Fibroblast of upper back skin (primary cell): Measurements from ENCODE around the gene RPP30.
A peak's percentile ranks its signal among the peaks of the same experiment; 100 is the strongest.
"Not testable (repeated sequence)": the region's sequence is repeated elsewhere in the genome, so short reads cannot be mapped to it uniquely, and the experiment has no call there.

Experiments
- DNase-seq: peaks from one replicate; pipeline ENCODE4 v3.0.0-alpha.2; 2013

RPP30 gene

DNA sequence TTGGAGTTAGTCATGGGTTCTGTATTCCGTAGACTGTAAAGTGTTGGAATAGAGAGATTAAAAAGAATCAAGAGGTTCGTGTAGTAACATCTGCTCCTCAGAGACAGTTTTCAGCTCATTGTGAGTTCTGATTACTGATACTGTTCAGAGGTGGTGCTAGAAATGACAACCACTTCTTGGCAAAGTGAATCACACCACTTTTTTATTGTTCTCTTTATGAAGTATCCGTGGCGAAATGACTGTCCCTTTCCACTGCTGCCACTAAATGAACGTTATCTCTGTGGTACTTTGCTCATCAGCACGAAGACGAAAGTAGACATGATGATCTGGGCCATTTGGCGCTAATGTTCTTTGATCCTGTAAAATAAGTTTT lies 860 bp downstream of the RPP30 start:
- DNase-seq, result no peak

DNA sequence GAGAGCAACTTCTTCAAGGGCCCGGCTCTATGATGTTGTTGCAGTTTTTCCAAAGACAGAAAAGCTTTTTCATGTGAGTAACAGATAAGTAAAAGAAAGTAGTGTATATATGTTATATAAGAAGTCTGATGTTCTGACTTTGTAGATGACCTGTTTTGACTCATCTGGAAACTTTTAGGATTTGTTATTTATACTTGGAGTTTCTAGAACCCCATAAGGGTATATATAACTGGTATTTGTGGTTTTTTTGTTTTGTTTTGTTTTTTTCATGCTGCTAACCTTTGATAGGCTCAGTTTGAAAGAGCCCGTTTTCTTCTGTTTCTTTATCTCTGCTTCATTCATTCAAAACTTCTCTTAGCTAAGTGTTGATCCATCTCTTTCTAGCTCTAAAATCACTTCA lies 7.3 kb downstream of the RPP30 start:
- no peak for DNase-seq

DNA sequence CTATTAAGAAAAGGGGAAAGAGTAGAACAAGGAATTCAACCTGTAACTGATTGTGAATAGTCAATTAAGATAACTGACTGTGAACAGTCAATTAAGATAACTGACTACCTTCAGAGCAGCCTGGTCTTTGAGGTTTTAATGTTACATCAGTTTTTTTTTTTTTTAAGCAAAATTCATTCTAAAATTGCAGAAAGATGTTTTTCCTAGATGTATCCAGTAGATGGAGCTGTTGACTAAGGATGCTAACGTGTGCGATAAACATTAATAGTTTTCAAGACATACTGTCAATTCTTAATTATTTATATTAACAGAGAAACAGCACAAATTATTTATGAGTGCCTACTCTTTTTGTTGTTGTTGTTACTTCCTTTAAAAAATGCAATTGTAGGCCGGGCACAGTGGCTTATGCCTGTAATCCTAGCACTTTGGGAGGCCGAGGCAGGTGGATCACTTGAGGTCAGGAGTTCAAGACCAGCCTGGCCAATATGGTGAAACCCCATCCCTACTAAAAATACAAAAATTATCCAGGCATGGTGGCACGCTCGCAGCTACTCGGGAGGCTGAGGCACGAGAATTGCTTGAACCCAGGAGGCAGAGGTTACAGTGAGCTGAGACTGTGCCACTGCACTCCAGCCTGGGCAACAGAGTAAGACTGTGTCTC lies 8.4 kb downstream of the RPP30 start:
- DNase-seq, result peak; percentile 47

DNA sequence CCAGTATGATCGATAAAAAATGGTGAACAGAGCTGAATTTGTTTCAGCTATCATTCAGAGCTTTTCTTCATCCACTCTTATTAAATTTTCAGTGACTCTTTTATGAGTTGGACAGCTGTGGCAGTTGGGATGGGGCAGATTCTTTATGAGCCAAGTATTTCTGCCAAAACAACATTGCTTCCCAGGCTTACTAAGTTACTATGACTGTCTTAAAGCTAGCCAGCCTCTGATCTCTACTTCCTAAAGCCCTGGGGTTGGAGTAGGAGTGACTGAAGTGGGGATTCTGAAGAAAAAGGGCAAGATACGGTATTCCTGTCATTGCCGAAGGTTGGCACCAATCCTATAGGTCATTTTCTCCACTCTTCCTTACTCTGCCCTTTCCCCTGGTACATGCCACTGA lies 12.7 kb downstream of the RPP30 start:
- DNase-seq, result peak; percentile 9

DNA sequence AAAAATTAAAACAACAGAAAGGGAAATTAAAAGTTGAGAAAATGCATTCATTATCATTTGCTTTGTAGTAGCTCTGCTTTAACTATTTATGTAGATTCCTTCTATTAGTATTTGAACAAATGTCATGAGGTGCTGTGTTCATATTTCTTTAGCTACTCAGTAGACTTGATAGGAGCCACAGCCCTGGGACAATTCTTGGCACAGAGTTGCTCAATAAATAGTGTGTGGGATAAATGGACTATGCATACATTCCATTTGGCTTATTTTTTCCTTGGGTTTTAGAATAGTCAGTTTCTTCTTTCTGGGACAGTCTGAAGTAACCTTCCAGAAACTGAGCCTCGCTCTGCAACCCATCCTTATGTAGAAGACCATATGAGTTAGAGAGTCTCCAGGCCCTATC lies 13.4 kb downstream of the RPP30 start:
- DNase-seq, result peak; percentile 66

DNA sequence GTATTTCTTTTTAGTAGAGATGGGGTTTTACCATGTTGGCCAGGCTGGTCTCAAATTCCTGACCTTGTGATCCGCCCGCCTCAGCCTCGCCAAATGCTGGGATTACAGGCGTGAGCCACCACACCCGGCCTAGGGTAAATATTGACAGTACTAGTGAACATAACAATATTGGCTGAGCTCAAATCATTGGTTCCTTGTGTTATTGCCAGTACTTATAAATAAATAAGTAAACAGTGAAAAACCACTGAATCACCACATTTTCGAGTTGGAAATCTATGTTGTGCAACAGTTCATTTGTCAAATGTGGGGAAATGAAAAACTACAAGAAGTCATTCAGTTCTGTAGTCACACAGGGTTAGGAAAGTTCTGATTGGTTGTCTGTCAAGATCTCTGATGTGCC lies 15.8 kb downstream of the RPP30 start:
- no peak for DNase-seq

DNA sequence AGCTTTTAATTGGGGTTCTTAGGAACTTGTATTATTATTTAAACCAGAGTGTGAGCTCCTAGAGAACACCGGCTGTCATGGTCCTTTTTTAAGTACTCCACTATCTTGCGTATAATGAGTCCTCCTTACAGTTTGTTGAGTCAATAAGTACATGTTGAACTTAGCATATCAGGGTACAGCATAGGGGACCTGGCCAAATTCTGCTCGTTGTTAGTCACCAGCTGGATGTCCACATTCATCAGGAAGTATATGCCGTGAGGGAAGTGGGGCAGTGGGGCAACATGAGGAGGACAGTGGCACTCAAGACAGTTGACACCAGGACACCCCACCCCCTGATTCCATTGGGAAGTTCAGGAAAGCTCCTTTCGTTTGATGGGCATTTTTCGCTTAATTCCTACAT lies 16.6 kb downstream of the RPP30 start:
- DNase-seq, result no peak

DNA sequence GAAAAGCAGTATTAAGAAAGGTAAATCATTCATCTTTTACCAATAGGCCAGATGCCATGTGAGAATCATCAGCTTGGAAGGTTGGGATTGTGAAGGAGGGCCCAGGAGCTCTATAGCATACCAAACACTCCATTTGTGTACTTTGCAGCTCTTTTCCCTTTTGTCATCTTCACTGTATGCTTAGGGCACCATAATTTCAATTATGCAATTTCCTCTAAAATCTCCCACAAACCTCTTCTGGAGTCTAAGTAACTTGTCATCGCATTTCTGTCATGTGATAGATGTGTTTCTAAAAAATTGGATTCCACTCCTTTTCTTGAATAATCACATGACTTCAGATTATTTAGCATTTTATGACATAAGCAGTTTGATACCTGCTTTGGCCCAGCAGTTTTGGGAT lies 17.9 kb downstream of the RPP30 start:
- peak; percentile 43 for DNase-seq

DNA sequence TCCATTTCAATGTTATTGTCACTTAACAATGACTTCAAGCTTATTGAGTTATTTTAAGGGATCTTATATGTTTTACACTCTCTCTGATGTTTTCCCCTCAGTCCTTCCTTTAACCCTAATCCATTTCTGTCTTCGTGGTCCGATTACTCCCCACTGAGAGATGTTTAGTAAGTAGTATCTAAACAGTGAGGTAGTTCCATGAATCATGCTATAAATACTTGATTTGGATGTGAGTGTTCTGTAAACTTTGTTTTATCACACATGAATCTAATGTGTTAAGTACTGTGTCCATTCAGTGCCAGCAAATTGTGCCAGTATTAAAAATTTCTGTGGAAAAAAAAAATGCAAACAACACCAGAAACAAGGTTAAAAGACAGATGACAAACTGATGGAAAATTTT lies 18.6 kb downstream of the RPP30 start:
- DNase-seq, result peak; percentile 14

DNA sequence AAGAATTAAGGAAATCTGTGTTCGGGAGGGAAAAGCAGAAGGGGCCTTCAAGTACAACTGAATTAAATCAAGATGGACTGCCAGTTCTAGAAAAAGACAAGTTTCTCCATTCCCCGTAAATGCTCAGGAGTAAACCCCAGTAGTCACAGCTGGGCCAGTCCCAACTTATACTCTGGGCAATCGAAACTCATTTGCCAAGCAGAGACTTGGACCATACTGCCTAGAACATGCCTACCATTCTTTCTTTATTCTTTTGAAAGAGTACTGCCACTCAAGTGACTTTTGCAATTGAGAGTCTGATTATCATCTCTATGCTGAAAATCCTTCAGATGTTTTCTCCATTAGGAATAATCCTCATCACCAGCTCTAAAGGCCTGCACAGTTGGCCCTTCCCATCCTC lies 21.4 kb downstream of the RPP30 start:
- no peak for DNase-seq

DNA sequence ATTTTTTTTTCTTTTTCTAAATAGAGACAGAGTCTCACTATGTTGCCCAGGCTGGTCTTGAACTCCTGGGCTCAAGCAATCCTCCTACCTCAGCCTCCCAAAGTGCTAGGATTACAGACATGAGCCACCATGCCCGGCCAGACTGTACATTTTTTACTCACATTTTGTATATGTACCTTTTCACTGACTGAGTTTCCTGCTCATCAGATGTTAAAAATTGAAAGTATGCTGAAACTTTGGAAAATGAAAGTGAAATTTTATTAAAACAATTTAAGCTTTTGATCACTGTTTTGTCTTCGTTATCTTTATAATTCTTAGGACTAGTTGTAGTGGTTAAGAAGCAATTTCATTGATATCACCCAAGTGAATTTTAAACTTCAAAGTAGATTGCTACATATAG lies 25.1 kb downstream of the RPP30 start:
- DNase-seq, result not testable (repeated sequence)

DNA sequence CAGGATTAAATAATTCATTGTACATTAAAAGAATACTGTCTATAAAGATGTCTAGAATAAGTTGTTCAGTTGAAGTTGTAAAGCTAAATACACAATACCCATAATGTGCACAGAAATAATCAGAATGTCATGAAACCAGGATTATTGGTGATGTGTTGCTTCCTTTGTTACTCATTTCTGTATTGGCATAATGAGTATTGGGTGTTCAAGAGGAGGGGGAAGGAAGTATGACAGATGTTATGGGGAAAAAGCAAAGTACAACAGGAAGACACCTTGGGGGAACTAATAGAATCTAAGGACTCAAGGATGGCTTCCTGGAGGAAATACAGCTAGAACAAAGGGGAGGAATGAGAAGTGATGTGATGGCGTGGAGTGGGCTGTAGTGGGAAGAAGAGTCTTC lies 34.2 kb downstream of the RPP30 start:
- DNase-seq, result no peak

DNA sequence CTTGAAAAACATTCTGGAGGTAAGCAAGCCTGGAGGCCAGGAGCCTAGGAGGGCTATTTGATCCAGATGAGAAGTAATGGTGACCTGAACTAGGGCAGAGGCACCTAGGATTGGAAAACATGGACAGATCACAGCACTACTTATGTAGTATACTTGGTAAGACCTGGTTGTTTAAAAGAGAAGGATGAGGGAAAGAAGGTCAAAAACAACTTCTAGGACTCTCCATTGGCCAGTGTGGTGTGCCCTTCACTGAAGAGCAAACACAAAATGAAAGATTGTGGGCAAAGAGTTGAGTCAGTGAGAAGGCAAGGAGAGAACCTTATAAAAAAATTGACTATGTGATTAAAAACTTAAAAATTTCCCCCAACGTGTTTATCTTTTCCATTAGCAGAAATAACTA lies 34.8 kb downstream of the RPP30 start:
- DNase-seq, result no peak

DNA sequence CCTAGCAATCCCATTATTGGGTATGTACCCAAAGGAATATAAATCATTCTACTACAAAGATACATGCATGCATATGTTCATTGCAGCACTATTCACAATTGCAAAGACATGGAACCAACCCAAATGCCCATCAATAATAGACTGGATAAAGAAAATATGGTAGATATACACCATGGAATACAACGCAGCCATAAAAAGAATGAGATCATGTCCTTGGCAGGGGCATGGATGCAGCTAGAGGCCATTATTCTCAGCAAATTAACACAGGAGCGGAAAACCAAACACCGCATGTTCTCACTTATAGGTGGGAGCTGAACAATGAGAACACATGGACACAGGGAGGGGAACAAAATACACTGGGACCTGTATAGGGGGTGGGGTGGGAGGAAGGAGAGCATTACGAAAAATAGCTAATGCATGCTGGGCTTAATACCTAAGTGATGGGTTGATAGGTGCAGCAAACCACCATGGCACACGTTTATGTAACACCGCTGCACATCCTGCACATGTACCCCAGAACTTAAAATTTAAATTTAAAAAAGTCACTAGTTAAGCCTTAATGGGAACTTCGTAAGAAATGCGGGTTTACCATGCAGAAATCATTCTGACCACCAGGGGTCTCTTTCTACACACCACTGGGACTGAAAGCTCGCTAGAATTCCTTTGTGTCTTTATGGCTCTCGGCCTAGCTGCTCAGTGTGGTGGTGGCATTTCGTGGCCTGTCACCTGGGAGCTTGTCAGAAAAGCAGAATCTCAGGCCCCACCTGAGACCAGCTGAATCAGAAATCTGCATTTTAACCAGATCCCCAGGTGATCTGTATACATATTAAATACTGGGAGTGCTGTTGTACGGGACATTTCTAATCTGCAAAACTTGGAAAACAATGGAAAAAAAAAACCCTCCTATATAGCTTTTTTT lies 39.6 kb downstream of the RPP30 start:
- peak; percentile 75 for DNase-seq

DNA sequence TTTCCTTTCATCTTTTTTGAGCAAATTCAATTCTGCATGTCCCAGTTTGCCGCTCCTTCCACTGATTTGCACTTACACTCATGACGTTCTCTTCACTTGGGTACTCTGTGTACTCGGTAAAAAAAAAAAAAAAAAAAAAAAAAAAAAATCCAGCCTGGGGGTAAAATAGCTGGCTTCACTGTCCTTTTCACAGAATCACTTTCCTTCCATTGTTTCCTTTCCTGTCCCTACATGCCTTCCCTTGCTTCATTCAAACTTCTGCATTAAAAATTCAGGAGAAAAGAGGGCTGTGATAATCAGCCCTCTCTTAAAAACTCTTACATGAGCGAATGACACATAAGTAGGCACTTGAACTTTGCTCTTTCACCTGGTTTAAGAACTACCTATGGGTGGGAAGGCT lies 40.4 kb downstream of the RPP30 start:
- DNase-seq, result no peak

DNA sequence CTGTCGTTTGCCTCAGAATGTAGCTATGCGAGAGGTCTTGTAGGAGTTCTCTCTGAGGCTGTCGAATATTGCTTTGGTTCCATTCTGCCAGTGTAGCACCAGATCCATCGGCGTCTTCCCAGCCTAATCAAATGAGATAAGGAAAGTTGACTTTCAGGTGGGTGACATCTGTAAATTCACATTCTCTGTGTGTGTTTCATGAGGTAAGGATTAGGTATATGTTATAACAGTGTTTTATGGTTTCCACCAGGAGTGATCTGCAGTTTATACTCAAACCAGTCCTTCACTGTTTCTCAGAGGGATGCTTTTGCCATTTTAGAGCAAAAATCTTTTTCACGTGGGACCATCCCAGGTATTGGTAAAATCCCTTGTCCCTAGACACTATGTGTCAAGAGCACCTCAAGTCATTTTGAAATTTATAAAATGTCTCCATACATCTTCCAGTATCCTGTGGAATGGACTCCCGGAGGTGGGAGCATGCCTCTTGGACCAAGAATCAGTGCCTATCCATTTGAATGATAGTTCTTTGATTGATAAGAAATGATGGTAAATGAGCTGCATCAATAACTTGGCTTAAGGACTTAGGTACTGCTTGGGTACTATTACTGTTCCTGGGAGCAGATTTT lies 41.2 kb downstream of the RPP30 start:
- DNase-seq, result no peak

DNA sequence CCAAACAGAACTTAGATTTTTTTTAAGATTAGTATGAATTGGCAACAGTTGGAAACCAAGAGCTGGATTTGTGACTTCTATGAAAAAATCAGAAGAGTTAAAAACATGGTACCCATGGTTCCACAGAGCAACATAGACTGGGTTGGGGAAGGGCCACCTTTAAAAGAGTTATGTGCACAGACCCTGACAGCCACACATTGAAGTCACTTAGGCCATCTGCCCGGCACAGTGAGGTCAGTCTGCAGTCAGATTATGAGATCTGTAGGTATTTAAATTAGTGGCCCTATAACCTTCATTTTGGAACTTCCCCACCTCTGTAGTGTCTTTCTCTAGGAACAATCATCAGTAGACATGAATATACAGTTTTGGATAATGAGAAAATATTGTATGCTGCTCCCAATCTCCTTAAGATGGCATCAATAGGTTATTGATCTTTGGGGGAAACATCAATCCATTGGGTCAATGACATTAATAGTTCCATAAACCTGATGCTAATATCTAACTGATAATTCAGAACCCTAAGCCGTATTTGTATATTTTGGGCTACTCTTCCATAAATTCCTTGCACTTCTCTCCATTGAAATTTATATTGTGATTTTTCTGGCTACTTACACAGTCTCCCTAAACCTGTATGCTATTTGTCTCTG lies 42.1 kb downstream of the RPP30 start:
- DNase-seq, result no peak

DNA sequence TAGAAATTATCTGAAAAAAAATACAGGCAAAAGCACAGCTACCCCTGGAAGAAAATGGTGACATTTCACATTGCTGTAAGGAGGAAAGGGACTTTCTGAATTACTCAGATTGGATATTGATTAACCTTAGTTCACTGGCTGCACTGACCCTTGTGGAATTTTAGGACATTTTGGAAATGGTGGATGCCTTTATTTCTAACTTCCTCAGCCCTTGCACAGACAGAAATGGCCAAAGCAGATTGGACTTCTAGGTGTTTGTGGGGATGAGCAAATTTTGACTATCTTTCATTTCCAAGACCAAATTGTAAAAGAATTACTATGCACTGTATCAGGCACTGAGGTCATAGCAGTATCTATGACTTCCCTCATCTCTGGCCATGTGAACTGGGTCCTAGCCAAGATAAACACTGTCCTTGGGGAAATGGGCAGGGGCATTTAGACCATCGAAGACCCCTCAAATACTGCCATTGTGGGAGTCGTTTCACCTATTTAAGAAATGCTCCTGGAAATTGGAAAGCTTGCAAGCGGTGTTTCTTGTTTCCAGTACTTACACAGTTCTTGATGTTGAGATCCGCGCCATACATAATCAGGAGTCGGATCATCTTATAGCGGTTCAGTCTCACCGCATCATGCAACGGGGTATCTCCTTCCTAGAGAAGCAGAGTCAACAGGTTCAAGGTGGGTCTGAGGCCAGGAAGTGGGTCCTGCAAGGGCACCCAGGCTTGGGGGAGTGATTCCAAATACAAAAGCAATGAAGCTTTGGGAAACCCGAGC lies 43.4 kb downstream of the RPP30 start:
- DNase-seq, result no peak

DNA sequence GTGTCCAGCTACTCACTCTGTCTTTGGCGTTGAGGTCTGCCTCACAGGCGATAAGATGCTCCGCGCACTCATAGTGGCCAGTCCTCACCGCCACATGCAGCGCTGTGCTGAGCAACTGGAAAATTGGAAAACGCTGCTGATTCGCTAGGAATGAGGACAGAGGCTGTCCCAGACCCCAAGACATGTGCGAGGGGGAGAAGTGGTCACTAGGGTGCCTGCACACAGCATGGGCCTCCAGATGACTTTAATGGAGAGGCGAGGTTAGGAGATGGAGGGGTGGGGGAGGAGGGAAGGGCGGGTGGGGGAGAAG lies 43.9 kb downstream of the RPP30 start:
- DNase-seq, result no peak

DNA sequence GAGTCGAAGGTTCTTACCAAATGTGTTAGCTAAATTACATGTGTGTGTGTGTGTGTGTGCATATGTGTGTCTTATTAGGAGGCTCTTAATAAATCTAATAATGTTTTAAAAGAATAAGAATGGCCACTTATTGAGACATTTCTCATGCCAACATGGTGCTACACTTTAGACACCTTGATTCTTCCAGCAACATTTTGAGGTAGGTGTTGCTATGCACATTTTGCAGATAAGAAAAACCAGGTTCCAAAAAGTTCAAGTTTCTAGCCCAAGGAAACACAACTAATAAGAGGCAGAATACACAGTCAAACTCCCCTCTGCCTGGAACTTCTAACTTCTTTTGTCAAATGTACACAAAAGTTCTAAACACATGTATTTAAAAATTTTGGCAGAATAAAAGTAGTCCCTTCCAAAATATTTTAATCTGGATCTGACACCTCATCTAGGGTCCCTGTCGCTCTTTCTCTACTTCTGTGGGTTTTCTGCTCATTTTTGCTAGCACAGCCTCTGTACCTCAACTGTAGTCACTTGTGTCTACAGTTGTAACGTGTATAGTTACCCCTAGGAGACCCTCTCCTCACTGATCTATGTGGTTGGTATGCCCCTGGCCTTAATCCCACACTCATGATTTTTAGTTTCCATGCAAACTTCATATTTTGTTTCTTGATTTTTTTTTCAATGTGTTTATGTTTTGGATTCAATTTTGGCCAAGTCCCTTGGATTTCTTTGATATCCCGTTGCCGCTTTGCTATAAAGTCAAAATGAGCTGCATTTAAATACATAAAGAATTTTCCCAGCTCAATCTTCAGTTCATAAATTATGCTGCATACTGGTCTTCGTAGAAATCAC lies 44.8 kb downstream of the RPP30 start:
- DNase-seq, result no peak

DNA sequence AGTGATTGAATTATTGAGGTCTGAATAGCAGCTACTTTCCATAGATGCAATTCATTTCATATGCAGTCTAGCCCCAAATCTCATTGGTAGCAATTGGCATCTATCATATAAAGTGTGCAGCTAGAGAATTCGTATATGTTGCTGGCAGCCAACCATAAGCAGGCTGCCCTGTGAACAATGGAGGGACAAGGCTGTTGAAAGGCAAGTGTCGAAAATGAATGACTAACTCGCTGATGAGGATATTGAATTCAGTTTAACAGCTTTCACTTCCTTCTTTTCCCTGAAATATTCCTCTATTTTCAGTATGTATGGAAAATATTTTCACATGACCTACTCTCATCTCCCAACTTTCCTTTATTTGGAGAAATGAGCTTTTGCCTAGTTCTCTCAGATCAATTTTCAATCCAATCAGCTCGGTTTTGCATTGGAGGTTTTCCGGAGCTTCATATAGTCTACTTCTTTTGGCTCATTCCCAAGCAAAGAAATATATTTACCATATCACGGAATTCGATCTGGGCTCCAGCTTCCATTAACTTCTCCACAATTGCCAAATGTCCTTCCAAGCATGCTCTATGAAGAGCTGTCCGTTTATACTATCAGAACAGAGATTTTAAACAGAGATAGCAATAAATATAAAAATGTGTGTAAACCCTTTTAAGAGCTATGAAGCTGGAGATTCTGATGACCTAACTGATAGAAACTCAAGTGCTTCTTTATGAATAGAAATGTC lies 45.6 kb downstream of the RPP30 start:
- no peak for DNase-seq
